ENCODE measurements around the gene LMOD1.

- TF ChIP-seq RFX5 (IDR thresholded peaks at IDR 0.05; ENCODE audit: low read length) (no peak), POLR2AphosphoS5 (IDR thresholded peaks at IDR 0.05; ENCODE audit: low read depth, low read length) (no peak), REST (IDR thresholded peaks at IDR 0.05; ENCODE audit: low read depth, low read length) (no peak), MAX (IDR thresholded peaks at IDR 0.05; ENCODE audit: low read depth) (no peak), TEAD4 (IDR thresholded peaks at IDR 0.05; ENCODE audit: borderline replicate concordance, insufficient read depth) (no peak), CTCF (IDR thresholded peaks at IDR 0.05) (no peak), CHD2 (IDR thresholded peaks at IDR 0.05; ENCODE audit: low read length, partially characterized antibody) (no peak), TAF1 (IDR thresholded peaks at IDR 0.05; ENCODE audit: borderline replicate concordance, low read depth, low read length) (no peak), JUND (IDR thresholded peaks at IDR 0.05) (no peak), RAD21 (IDR thresholded peaks at IDR 0.05; ENCODE audit: low read length) (no peak), YY1 (IDR thresholded peaks at IDR 0.05; ENCODE audit: low read depth) (no peak)
Measured at GRCh38 chr1:201893431-201893830, 52.9 kb downstream of the LMOD1 start.
